ENCODE data around the gene PSEN1.

DNA sequence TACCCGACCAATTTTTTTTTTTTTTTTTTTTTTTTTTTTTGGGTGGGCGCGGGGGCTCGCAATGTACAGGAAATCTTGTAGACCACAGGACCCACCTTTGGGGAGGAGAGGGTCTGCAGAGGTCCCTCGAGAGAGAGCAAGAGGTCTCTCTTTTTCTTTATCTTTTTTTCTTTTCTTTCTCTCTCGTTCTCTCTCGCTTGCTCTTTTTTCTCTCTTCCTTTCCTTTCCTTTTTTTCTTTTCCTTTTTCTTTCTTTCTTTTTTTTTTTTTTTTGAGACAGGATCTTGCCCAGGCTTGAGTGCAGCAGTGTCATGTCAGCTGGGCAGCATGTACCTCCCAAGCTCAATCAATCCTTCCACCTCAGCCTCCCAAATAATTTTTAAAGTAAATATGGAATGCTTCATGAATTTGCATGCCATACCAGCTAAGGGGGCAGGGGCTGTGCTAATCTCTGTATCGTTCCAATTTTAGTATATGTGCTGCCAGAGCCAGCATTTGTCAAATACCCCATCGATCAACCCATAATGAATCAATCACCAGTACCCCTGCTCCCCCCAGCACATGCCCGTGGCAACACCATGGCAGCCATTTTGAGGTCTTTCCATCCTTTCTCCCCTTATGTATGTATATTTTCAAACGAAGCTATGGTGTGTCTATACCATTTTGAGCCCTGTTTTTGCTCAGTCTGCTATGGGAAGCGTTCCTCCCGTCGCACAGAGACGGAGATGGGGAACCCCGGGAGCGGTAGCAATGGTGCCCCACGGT is 110.3 kb downstream of the PSEN1 start:
- TF ChIP-seq ZFX (IDR thresholded peaks at IDR 0.05) = no peak
- TF ChIP-seq, protein P1, sequence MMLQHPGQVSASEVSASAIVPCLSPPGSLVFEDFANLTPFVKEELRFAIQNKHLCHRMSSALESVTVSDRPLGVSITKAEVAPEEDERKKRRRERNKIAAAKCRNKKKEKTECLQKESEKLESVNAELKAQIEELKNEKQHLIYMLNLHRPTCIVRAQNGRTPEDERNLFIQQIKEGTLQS (IDR thresholded peaks at IDR 0.05) = no peak
- TF ChIP-seq, protein P2, sequence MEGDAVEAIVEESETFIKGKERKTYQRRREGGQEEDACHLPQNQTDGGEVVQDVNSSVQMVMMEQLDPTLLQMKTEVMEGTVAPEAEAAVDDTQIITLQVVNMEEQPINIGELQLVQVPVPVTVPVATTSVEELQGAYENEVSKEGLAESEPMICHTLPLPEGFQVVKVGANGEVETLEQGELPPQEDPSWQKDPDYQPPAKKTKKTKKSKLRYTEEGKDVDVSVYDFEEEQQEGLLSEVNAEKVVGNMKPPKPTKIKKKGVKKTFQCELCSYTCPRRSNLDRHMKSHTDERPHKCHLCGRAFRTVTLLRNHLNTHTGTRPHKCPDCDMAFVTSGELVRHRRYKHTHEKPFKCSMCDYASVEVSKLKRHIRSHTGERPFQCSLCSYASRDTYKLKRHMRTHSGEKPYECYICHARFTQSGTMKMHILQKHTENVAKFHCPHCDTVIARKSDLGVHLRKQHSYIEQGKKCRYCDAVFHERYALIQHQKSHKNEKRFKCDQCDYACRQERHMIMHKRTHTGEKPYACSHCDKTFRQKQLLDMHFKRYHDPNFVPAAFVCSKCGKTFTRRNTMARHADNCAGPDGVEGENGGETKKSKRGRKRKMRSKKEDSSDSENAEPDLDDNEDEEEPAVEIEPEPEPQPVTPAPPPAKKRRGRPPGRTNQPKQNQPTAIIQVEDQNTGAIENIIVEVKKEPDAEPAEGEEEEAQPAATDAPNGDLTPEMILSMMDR (IDR thresholded peaks at IDR 0.05 in 2 of 3, conservative IDR thresholded peaks at IDR 0.05 in 1 of 3; ENCODE audit: borderline replicate concordance in 1 of 3, insufficient read depth in 1 of 3, low read depth in 2 of 3, low read length in 2 of 3) = no peak
- no peak for TF ChIP-seq SP1 (IDR thresholded peaks at IDR 0.05; ENCODE audit: low read depth)
- no peak for TF ChIP-seq EZH2 (IDR thresholded peaks at IDR 0.05)
- TF ChIP-seq, protein P3, sequence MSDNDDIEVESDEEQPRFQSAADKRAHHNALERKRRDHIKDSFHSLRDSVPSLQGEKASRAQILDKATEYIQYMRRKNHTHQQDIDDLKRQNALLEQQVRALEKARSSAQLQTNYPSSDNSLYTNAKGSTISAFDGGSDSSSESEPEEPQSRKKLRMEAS (IDR thresholded peaks at IDR 0.05) = no peak
- no peak for TF ChIP-seq EZH2phosphoT487 (IDR thresholded peaks at IDR 0.05; ENCODE audit: borderline replicate concordance)
- TF ChIP-seq SRF (IDR thresholded peaks at IDR 0.05; ENCODE audit: low read depth) = no peak

All from HCT116 (cell line).